Hindlimb muscle (tissue), 1 donor: Measurements from ENCODE around the gene KDM2B. TPM values are rescaled to one million over a fixed set of nuclear protein-coding genes. Genes with fewer than 3 reads are reported as not detected.
"Not testable (repeated sequence)": the region's sequence is repeated elsewhere in the genome, so short reads cannot be mapped to it uniquely, and the experiment has no call there.

ENCODE experiments used
- DNase-seq: peaks from one replicate; pipeline ENCODE4 v3.0.0-alpha.2; 2013
- polyA plus RNA-seq: library from polyadenylated mRNA; unstranded; fragments of 120-200 nt; gene quantifications from one replicate; pipeline ENCODE4 v1.2.1, GENCODE V29; 2013; ENCODE audit not compliant: insufficient read length

KDM2B gene
- 23.1 TPM for polyA plus RNA-seq

DNA sequence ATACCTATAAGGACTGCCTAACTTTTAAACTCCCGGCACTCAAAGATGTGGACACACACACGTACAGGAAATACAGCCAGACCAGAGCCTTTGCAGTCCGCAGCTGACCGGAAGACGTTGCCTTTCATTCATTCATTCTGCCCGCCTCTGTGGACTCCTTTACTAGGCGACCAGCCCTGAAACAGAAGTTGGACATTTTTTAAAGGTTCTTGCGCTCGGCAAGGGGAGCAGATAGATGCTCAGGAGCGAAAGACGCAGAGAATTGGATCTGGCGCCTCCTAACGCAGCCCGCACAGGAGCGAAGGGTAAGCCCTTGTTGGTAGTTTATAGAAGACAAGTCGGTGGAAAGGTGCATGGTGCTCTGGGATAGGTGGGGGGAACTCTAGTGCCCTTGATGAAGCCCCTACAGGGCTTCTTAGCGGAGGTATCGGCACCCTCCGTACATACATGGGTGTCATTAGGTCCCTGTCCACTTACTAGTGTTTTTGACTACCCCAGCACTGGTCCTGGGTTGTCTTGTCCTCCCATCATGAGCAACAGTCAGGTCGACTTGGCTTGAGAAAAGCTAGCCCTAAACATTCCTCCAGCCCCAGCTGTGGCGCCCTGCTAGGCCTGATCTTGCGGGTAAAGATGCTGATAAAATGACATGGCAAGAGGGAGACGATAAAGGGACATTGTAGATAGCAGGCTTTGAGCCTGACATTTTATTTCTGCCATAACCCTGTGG, at the start of gene KDM2B:
TSS of gene KDM2B (minus strand) at position 65 of the 727 bp plus-strand sequence. CDS start 112 bp downstream, outside the sequence.
- DNase-seq, result no peak

DNA sequence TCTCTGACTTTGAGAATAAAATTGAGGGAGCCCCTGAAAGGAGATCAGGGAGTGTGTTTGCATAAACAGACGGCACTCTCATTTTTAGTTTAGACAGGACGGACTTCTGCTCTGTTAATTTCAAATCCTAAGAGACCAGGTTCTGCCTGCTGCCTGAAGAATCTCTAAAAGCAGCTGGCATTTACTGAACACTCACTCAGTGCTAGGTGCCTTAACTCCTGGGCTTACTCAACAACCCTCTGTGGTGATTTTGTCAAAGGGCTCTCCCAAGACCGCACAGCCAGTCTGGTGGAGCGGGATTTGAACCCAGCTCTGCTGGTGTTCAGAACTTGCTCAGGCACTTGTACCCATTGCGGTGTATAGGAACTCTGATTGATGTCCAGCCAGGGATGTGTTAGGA, 47.7 kb upstream of the KDM2B start:
- DNase-seq, result no peak

DNA sequence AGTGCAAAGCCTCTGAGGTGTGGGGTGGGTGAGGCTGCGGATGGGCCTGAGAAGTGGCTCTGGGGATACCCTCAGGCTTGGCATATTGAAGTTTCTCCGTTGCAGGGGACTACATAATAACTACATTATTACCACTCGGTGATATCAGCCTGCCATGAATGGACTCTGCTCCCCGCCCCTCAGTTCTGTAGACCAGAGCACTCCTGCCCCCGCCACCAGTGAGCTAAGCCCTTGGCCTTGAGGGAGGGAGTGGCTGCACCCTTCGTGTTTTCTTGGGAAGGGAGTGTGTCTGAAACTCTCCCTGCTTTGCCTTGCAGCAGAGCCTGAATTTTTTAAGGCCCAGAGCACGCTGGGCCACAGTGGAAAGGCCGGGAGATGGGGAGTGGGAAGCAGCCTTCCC, 47.2 kb upstream of the KDM2B start:
- DNase-seq, result no peak

DNA sequence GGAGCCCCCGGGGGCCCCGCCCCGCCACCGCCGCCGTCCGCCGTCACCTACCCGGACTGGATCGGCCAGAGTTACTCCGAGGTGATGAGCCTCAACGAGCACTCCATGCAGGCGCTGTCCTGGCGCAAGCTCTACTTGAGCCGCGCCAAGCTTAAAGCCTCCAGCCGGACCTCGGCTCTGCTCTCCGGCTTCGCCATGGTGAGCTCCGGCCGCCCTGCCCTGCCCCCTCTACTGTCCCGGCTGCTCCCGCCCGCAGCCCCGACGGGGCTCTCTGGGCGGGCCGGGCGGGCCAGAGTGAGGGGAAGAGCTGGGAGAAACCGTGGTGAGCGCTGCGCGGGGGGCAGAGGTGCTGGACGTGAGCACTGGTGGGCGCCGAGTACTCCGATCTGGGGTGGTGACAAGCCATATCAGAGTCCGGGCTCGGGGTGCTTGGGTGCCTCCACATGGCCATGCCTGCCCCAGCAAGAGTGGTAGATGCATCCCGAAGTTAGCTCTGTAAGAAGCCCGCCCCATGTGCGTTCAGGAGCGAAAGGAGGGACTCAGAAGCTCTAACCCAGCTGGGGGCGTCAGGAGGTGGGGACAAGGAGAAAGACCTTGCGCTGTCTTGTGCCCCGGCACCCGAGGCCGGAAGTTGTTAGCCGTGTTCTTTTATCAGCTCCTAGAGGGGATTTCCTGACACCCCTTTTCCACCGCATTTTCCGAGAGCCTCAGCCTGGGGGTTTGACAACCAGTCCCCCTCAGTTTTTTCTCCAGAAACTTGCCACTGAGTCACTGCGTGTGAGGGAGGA, 46.2 kb upstream of the KDM2B start:
- DNase-seq, result peak; percentile 56

DNA sequence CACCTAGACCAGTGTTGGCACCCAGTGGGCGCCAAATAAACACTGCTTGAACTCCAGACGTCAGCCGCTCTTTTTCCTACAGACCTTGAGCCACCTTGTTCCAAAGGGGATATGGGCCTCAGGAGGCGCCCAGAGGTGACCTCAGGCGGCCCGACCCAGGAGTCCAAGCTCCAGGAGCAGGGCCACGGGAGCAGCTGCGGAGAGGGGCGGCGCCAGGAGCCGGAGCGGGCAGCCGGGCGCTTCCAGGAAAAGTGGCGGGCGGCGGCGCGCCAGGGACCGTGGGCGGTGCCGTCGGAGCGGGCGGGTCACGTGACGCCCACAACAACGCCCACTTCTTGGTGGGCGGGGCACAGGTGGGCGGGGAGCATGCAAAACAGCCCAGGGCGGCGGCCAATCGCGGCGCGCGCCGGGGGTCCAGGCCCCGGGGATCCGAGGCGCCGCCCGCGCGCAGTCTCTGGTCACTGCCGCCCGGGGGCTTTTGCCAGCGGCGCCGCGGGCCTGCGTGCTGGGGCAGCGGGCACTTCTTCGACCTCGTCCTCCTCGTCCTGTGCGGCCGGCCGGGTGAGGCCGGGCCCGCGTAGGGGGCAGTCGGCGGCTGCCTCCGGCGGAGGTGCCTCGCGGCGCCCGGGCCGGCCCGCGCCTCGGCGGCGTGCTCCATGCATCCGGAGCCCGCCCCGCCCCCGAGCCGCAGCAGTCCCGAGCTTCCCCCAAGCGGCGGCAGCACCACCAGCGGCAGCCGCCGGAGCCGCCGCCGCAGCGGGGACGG, 45.4 kb upstream of the KDM2B start, which contains the start of gene ORAI1:
TSS of gene ORAI1 (plus strand) at position 444 of the 766 bp plus-strand sequence.
- DNase-seq, result peak; percentile 98

DNA sequence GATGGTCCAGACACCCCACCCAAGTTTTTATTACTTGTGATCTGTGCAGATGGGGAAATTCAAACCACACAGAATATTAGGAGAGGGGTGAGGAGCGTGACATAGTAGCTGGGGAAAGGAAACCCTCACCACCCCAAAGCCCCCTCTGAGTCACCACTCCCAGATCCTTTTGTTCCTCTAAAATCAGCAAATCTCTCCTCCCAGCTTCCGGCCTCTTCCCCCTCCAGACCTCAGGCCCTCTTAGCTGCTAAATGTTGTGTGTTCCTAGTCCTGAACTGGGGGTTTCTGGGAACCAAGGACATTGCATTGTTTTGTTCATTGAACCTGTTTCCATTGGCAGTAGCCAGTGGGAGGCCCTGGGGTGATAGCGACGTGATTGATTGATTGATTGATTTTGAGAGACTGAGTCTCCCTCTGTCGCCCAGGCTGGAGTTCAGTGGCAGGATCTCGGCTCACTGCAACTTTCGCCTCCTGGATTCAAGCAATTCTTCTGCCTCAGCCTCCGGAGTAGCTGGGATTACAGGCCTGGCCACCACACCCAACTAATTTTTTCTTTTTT, 39.6 kb upstream of the KDM2B start:
- no peak for DNase-seq

DNA sequence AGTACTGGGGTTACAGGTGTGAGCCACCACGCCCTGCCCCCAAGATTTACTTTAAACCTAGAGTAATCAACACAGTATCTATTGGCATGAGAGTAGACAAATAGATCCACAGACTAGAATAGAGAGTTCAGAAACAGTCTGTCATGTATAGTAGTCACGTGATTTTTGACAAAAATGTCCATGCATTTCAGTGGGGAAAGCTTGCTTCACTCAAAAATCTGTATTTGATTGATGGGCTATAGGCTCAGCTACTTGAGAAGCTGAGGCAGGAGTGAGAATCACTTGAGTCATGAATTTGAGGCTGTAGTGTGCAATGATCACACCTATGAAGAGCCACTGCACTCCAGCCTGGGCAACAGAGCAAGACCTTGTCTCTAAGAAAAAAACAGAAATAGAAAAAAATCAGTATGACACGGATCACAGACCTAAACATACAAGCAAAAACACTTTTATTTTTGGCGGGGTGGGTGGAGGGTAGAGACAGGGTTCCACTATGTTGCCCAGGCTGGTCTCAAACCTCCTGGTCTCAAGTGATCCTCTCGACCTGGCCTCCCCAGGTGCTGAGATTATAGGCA, 37.9 kb upstream of the KDM2B start:
- DNase-seq, result no peak

DNA sequence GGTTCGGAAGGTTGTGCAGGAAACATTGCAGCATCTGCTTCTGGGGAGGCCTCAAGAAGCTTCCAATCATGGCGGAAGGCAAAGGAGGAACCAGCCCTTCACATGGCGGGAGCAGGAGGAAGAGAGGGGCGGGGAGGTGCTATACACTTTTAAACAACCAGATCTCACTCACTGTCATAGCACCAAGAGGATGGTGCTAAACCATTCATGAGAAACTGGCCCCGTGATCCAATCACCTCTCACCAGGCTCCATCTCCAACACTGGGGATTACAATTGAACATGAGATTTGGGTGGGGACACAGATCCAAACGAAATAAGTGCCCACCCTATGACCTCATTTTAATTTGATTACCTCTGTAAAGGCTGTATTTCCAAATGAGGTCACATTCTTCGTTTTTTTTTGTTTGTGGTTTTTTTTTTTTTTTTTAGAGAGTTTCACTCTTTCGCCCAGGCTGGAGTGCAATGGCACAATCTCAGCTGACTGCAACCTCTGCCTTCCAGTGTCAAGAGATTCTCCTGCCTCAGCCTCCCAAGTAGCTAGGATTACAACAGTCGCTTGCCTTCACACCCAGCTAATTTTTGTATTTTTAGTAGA, 34.1 kb upstream of the KDM2B start:
- no peak for DNase-seq

DNA sequence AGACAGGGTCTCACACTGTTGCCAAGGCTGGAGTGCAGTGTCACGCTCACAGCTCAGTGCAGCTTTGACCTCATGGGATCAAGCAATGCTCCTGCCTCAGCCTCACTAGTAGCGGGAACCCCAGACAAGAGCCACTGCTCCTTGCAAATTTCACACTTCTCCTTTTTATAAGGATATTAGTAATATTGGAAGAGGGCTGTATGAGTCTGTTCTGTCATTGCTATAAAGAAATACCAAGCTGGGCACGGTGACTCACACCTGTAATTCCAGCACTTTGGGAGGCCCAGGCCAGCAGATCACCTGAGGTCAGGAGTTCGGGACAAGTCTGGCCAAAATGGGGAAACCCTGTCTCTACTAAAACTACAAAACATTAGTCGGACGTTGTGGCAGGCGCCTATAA, 32.6 kb upstream of the KDM2B start:
- no peak for DNase-seq

DNA sequence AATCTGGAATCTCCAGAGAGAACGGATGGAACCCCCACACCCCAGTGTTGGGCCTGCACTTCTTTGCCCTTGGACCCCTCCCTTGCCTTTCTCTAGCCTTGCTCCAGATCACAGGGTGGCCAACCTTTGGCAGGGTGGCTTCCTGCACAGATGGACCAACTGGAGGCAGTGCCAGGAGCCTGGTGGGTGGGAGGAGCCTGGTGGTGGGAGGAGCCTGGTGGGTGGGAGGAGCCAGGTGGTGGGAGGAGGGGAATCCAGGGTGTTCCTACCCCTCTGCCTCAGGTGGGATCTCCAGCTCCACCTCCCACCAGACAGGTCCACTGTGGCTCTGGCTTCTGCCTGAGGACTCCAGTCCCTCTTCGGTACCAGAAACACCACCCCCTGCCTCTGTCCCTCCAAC, 30.5 kb upstream of the KDM2B start:
- DNase-seq, result no peak

DNA sequence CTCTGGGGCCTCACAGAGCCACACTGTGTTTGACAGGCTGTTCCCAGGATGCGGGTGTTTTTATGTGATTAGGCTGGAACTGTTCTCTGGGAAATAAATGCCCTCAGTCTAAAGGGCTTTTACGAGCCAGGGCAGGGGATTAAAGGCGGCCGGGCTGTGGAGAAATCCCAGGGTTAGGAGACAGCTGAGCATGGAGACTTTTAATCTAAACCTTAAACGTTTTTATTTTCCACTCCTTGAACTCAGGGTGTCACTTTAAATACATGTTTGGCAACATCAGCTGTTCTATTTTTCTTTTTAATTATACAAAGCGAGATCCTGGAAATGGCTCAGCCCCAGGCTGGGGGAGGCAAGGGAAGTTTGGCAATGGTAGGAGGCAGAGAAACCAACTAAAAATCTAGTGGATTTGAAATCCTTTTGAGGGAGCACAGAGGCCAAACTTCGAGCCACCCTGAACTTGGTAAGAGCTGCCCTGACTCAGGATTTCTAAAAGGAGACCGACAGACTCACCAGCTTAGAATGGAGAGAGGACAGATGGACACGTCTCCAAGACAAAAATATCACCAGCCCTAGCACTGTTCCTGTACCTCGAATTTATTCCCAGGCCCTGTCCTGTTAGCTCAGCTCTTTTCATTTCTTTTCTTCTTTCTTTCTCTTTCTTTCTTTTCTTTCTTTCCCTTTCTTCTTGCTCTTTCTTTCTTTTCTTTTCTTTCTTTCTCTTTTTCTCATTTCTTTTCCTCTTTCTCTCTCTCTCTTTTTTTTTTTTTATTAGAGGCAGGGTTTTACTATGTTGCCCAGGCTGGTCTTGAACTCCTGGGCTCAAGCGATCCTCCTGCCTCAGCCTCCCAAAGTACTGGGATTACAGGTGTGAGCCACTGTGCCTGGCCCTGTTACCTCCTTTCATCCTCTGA, 29.7 kb upstream of the KDM2B start:
- no peak for DNase-seq

DNA sequence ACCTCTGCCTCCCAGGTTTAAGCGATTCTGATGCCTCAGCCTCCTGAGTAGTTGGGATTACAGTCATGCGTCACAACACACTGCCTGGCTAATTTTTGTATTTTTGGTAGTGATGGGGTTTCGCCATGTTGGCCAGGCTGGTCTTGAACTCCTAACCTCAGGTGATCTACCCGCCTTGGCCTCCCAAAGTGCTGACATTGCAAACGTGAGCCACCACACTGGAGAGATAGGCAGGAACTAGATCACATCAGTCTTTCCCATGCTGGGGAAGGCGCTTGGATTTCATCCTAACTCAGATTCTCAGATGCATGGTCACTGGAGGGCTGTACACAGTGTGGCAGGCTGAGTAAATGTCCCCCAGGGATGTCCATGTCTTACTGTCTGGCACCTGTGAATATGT, 27.5 kb upstream of the KDM2B start:
- DNase-seq, result no peak

DNA sequence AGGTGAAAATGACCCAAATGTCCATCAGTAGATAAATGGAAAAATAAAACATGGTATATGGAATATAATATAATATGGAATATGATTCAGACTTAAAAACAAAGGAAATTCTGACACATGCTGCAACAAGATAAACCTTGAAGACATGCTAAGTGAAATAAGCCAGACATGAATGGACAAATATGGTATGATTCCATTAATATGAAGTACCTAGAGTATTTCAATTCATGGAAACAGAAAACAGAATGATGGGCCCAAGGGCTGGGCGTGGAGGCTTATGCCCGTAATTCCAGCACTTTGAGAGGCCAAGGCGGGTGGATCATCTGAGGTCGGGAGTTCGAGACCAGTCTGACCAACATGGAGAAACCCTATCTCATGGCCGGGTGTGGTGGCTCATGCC, 22.8 kb upstream of the KDM2B start:
- DNase-seq, result no peak

DNA sequence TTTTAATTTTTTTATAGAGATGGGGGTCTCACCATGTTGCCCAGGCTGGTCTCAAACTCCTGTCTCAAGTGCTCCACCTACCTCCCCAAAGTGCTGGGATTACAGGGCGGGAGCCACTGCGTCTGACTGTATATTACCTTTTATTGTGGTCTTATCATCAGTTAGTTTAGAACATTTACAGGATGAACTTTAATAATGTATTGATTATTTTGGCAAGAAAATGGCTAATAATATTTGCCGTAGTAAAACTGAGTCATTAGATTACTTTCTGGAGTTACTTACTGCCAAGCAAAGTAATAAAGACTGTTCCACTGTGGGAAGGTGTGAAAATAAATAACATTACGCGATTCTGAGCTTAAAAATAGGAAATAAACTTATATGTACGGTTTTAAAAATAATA, 21.9 kb upstream of the KDM2B start:
- DNase-seq, result no peak

DNA sequence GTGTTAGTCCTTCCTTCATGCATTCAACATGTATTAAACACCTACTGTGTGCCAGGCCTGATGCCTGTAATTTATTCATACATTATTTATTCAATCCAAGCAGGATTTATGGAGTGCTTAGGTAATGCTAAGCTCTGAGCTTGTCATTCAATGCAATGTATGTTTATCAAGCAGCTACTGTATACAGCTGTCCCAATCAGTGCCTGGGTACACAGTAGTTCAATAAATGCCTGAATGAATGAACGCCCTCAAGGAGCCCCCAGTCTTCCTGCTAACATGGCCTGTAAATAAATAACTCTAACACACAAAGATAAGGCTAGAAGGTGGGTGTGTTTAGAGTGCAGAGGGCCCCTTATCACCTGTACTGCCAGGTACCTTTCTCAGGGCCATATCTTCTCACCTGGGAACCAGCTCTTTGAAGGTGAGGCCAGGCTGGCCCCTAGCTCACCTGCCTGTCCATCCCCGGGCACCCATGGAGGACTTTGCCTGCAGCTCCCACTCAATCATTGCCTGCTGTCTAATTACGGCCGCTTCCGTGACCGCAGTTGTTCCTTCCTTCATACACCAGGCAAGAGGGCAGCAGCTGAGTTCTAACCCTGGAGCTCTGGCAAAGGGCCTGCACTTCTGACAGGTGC, 20.0 kb upstream of the KDM2B start:
- no peak for DNase-seq

DNA sequence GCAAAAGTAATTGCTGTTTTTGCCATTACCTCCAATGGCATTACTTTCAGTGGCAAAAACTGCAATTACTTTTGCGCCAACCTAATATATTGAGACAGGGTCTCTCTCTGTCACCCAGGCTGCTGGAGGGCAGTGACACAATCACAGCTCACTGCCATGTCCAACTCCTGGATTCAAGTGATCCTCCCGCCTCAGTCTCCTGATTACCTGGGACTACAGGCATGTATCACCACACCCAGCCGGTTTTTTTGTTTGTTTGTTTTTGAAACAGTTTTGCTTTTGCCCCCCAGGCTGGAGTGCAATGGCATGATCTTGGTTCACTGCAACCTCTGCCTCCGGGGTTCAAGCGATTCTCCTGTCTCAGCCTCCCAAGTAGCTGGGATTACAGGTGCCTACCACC, 15.7 kb upstream of the KDM2B start:
- no peak for DNase-seq

DNA sequence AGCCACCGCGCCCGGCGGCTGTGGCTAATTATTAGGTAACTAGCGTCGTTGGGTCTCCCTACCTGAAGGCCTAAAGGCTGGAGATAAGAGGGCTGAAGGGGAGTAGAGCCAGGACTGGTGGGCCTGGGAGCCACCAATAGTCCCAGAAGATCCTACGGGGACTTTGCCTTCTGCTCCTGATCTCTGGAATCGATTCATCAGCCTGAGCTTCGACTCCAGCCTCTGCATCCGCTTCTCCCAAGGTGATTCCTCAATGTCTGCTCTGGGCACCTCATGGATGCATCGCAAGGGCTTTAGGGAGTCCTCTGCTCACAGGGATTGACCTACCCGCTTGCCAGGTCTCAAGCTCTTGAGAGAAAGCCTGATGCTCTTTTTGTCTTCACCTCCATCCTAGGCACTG, 14.7 kb upstream of the KDM2B start:
- no peak for DNase-seq

DNA sequence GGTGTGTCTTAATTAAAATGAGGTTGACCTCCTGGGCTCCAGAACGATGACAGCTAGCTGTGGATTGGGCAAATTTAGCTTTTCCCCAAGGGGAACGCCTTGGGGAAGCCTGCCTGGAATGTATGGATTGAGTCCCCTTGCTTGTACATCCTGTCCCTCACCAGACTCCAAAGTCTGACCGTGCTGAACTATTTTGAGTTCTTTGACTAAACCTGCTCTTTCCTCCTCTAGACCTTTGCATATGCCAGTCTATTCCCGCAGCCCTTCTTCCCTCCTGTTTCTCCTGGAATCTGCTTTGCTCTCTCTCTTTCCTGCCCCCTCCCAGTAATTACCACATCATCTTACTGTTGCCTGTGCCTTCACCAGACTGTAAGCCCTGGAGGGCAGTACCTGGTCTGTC, 11.5 kb upstream of the KDM2B start:
- no peak for DNase-seq

DNA sequence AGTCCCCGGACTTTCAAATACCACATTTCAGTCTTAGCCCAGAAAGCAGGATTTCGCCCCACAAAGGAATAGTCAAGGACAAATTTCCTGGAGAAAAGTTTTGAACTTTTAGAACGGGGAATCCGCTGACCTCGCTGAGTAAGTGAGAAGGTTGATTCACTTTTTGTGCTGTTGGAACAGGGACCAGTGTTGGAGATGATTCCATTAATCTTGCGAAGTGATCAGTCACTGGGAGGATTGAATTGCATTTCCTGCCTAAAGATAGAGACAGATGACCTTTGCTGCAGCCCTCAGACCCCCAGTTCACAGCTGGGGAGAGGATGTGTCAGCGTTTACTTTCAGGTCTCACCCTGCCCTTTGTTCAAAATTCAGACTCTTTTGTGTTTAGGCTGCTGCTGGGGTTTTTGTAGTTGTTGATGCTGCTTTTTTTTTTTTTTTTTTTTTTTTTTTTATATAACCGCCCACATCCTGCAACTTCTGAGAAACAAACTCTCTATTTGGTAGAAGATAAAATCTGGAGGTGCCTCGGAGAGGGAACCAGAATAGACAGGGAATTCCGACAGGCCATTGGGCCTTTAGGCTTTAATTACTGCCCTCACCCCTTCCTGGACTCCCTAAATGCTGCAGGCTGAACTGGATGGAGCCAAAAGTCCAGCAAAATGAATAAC, 9.8 kb upstream of the KDM2B start:
- DNase-seq, result no peak

DNA sequence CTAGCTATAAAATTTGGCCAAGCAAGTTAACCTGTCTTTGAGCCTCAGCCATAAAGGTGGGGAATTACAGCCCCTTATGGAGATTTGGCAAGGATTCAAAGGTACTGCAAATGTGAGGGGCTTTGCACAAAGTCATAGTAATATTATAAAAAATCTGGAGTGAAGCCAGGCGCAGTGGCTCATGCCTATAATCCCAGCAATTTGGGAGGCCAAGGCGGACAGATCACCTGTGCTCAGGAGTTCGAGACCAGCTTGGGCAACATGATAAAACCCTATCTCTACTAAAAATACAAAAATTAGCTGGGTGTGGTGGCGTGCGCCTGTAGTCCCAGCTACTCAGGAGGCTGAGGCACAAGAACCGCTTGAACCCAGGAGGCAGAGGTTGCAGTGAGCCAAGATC, 4.1 kb upstream of the KDM2B start:
- DNase-seq, result not testable (repeated sequence)
